ENCODE results near the gene CNOT3.
A peak's percentile ranks its signal among the peaks of the same experiment; 100 is the strongest.

Gene CNOT3

DNA sequence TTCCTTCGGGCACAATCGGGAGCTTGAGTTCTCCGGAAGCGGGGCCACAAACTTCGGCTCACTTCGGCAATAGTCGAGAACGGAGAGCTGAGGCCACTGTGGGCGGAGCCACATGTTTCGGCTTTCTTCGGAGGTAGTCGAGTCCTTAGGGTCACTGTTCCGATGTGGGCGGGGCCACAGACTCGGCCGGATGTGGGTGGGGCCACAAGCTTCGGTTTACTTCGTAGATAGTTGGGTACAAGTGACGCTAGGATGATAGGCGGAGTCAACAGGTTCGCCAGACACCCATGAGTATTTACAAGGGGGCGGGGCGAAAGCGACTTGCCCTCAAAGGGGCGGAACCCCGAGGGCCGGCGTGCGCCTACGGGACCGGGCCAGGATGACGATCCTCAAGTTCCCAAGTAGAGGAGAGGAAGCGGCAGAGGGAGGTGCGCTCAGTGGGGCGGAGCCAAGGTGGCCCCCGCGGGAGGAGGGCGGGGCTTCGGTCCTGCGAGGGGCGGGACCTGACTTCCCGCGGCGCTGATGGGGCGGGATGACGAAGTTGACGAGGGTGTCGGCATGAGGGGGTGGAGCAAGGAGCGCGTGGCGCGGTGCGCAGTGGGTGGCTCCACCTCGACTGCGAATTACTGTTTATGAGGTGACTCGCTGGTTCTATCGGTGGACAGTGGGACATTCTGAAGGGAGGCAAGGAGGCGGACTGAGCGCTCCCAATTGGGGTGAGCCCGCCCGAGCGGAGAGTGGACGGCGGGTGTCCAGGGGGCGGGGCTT lies 52.4 kb downstream of the CNOT3 start (continued):
- TF ChIP-seq ZNF544 (tag by site-specific recombination; IDR thresholded peaks at IDR 0.05) (no peak), YY2 (tag by site-specific recombination; IDR thresholded peaks at IDR 0.05) (peak; percentile 67; the same call in 1 of the 2 replicates), GLIS2 (tag by site-specific recombination; IDR thresholded peaks at IDR 0.05) (peak; percentile 99), OVOL3 (tag by site-specific recombination; IDR thresholded peaks at IDR 0.05) (no peak), ZNF473 (tag by site-specific recombination; IDR thresholded peaks at IDR 0.05) (no peak), SP2 (tag by site-specific recombination; IDR thresholded peaks at IDR 0.05) (peak; percentile 89), WT1 (tag by site-specific recombination; IDR thresholded peaks at IDR 0.05) (peak; percentile 41; the same call in 1 of the 2 replicates), SCRT1 (tag by site-specific recombination; IDR thresholded peaks at IDR 0.05; ENCODE audit: borderline replicate concordance) (peak; percentile 98), ZNF670 (tag by site-specific recombination; IDR thresholded peaks at IDR 0.05; ENCODE audit: low read depth) (no peak), GLI2 (tag by site-specific recombination; IDR thresholded peaks at IDR 0.05; ENCODE audit: borderline replicate concordance, low read depth) (no peak), ZNF169 (tag by site-specific recombination; IDR thresholded peaks at IDR 0.05) (no peak), ZNF560 (tag by site-specific recombination; IDR thresholded peaks at IDR 0.05; ENCODE audit: borderline replicate concordance) (no peak), SCRT2 (tag by site-specific recombination; IDR thresholded peaks at IDR 0.05) (peak; percentile 99), ZNF202 (tag by site-specific recombination; IDR thresholded peaks at IDR 0.05; ENCODE audit: borderline replicate concordance) (no peak), ZNF585B (tag by site-specific recombination; IDR thresholded peaks at IDR 0.05) (no peak), ZNF530 (tag by site-specific recombination; IDR thresholded peaks at IDR 0.05; ENCODE audit: low read depth) (no peak), YY1 (tag by site-specific recombination; IDR thresholded peaks at IDR 0.05) (no peak), ZNF223 (tag by site-specific recombination; IDR thresholded peaks at IDR 0.05) (no peak), ZNF843 (tag by site-specific recombination; IDR thresholded peaks at IDR 0.05) (peak; percentile 70), BCL11B (tag by site-specific recombination; IDR thresholded peaks at IDR 0.05; ENCODE audit: low read depth) (no peak), SALL2 (tag by site-specific recombination; IDR thresholded peaks at IDR 0.05; ENCODE audit: borderline replicate concordance) (no peak), TRIM28 (IDR thresholded peaks at IDR 0.05; ENCODE audit: borderline replicate concordance, low read length) (no peak), ZNF311 (tag by site-specific recombination; IDR thresholded peaks at IDR 0.05; ENCODE audit: borderline replicate concordance) (no peak), ZNF830 (tag by site-specific recombination; IDR thresholded peaks at IDR 0.05; ENCODE audit: low read depth) (no peak), ZNF19 (tag by site-specific recombination; IDR thresholded peaks at IDR 0.05; ENCODE audit: low read depth) (no peak), KLF16 (tag by site-specific recombination; IDR thresholded peaks at IDR 0.05) (peak; percentile 94), RBAK (tag by site-specific recombination; IDR thresholded peaks at IDR 0.05) (no peak)
- TF ChIP-seq, protein P1, sequence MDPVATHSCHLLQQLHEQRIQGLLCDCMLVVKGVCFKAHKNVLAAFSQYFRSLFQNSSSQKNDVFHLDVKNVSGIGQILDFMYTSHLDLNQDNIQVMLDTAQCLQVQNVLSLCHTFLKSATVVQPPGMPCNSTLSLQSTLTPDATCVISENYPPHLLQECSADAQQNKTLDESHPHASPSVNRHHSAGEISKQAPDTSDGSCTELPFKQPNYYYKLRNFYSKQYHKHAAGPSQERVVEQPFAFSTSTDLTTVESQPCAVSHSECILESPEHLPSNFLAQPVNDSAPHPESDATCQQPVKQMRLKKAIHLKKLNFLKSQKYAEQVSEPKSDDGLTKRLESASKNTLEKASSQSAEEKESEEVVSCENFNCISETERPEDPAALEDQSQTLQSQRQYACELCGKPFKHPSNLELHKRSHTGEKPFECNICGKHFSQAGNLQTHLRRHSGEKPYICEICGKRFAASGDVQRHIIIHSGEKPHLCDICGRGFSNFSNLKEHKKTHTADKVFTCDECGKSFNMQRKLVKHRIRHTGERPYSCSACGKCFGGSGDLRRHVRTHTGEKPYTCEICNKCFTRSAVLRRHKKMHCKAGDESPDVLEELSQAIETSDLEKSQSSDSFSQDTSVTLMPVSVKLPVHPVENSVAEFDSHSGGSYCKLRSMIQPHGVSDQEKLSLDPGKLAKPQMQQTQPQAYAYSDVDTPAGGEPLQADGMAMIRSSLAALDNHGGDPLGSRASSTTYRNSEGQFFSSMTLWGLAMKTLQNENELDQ (tag by site-specific recombination; IDR thresholded peaks at IDR 0.05; ENCODE audit: low read depth): no peak
- TF ChIP-seq, protein P2, sequence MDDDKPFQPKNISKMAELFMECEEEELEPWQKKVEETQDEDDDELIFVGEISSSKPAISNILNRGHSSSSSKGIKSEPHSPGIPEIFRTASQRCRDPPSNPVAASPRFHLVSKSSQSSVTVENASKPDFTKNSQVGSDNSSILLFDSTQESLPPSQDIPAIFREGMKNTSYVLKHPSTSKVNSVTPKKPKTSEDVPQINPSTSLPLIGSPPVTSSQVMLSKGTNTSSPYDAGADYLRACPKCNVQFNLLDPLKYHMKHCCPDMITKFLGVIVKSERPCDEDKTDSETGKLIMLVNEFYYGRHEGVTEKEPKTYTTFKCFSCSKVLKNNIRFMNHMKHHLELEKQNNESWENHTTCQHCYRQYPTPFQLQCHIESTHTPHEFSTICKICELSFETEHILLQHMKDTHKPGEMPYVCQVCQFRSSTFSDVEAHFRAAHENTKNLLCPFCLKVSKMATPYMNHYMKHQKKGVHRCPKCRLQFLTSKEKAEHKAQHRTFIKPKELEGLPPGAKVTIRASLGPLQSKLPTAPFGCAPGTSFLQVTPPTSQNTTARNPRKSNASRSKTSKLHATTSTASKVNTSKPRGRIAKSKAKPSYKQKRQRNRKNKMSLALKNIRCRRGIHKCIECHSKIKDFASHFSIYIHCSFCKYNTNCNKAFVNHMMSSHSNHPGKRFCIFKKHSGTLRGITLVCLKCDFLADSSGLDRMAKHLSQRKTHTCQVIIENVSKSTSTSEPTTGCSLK (tag by site-specific recombination; IDR thresholded peaks at IDR 0.05): no peak
- TF ChIP-seq, protein P3, sequence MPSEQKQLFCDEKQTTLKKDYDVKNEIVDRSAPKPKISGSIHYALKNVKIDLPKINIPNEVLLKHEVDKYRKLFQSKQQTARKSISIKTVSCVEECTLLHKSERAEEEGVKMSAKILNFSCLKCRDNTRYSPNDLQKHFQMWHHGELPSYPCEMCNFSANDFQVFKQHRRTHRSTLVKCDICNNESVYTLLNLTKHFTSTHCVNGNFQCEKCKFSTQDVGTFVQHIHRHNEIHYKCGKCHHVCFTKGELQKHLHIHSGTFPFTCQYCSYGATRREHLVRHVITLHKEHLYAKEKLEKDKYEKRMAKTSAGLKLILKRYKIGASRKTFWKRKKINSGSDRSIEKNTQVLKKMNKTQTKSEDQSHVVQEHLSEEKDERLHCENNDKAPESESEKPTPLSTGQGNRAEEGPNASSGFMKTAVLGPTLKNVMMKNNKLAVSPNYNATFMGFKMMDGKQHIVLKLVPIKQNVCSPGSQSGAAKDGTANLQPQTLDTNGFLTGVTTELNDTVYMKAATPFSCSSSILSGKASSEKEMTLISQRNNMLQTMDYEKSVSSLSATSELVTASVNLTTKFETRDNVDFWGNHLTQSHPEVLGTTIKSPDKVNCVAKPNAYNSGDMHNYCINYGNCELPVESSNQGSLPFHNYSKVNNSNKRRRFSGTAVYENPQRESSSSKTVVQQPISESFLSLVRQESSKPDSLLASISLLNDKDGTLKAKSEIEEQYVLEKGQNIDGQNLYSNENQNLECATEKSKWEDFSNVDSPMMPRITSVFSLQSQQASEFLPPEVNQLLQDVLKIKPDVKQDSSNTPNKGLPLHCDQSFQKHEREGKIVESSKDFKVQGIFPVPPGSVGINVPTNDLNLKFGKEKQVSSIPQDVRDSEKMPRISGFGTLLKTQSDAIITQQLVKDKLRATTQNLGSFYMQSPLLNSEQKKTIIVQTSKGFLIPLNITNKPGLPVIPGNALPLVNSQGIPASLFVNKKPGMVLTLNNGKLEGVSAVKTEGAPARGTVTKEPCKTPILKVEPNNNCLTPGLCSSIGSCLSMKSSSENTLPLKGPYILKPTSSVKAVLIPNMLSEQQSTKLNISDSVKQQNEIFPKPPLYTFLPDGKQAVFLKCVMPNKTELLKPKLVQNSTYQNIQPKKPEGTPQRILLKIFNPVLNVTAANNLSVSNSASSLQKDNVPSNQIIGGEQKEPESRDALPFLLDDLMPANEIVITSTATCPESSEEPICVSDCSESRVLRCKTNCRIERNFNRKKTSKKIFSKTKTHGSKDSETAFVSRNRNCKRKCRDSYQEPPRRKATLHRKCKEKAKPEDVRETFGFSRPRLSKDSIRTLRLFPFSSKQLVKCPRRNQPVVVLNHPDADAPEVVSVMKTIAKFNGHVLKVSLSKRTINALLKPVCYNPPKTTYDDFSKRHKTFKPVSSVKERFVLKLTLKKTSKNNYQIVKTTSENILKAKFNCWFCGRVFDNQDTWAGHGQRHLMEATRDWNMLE (tag by site-specific recombination; conservative IDR thresholded peaks at IDR 0.05; ENCODE audit: low read depth): no peak
- TF ChIP-seq, protein P4, sequence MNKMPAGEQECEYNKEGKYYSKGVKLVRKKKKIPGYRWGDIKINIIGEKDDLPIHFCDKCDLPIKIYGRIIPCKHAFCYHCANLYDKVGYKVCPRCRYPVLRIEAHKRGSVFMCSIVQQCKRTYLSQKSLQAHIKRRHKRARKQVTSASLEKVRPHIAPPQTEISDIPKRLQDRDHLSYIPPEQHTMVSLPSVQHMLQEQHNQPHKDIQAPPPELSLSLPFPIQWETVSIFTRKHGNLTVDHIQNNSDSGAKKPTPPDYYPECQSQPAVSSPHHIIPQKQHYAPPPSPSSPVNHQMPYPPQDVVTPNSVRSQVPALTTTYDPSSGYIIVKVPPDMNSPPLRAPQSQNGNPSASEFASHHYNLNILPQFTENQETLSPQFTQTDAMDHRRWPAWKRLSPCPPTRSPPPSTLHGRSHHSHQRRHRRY (tag by site-specific recombination; IDR thresholded peaks at IDR 0.05): no peak
